HG03342 (cell line): ENCODE measurements around the gene ODF4.

Experiments used
- ATAC-seq: cut with Tn5 transposase; IDR thresholded peaks from one replicate; pipeline ENCODE4 v1.9.1; 2021; ENCODE audit warnings: mild to moderate bottlenecking, moderate library complexity; ENCODE audit not compliant: unreplicated experiment

ODF4 gene, protein sequence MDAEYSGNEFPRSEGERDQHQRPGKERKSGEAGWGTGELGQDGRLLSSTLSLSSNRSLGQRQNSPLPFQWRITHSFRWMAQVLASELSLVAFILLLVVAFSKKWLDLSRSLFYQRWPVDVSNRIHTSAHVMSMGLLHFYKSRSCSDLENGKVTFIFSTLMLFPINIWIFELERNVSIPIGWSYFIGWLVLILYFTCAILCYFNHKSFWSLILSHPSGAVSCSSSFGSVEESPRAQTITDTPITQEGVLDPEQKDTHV

DNA sequence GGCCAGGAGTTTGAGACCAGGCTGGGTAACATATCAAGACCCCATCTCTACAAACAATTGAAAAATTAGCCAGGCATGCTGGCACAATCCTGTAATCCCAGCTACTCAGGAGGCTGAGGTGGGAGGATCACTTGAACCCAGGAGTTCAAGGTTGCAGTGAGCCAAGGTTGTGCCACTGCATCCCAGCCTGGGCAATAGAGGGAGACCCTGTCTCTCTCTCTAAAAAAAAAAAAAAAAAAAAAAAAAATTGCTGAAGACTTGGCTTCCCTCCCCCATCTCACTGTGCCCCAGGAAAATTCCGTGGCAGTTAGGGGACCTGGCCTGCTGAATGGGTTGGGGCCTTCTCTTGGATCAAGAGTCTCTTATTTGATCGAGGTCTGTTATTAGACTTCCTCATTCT lies at the start of gene ODF4:
TSS of gene ODF4 (plus strand) at position 301 of the 400 bp plus-strand sequence. CDS start 212 bp downstream, outside the sequence.
- ATAC-seq, result no peak

DNA sequence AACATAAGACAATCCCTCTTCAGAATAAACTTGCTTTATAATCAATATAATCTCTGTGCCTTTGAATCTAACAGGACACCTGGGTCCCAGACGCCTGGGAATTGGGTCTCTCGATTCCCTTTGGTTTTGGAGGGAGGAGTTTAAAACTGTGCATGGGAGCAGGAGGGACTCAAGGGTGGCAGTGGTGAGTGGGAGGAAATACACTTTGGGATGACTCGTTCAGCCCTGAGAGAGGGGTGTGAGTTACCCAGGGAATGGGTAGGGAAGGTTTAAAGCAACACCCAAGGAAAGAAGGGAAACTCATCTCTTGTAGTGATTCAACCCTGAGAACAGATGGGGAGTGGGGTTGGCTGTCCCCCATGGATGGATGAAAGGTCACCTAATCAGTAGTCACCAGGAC lies 49.6 kb upstream of the ODF4 start:
- no peak for ATAC-seq

DNA sequence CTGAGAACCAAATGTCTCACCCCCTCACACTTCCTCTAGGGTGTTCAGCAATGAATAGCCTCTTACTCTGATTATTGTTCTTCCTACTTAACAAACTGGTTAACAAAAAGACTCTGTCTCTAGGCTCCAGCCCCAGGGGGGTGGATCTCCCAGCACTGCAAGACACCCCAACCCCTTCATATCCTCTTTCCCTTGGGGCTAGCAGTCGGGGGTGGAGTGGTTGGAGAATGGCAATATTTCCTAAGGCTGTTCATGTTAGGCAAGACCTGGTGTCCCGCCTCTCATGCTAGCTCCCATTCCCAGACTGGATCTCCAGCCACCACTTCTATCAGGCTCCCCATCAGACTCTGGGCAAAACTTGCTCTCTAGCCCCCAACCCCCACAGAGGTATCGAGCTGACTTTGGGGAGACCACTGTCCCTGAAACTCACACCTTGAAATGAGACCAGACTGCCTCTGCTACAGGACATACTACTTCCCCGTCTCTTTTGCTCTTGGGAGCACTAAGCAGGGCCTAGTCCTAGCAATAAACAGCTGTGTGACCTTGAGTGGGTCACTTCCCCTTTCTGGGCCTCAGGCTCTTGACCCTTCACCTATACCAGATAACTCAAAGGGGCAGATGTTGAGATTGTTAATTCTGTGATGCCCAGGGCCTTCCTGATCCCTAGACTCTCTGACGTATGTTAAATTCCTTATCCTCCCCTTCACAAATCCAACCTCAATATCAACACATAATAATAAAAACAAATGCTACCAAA lies 46.8 kb upstream of the ODF4 start:
- no peak for ATAC-seq

DNA sequence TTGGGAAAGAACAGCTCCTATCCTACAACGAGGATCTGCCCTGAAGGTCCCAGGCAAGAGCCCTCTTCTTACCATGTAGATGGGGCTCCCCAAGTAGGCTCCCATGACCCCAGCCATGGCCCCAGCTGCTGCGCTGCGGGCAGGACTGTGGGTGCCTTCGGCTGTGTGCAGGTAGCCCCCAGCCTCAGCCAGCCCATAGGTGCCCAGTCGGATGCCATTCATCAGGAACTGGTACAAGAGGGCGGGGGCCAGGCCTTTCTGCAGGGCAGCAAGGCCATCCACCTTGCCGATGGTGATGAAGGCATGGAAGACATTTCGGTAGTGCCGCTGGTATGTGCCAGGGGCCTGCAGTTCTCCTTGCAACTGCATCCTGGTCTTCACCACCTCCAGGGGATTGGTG lies 45.3 kb upstream of the ODF4 start:
- ATAC-seq, result no peak

GRCh38 chr17:8294814-8295316 lies 44.8 kb upstream of the ODF4 start:
- ATAC-seq, result no peak

GRCh38 chr17:8300226-8300625 lies 39.4 kb upstream of the ODF4 start:
- ATAC-seq, result no peak

- no peak for ATAC-seq
These were observed 38.9 kb upstream of the ODF4 start for GRCh38 chr17:8300627-8301242.

GRCh38 chr17:8310601-8311123 lies 29.0 kb upstream of the ODF4 start:
- no peak for ATAC-seq

- ATAC-seq, result no peak
These were observed 28.4 kb upstream of the ODF4 start for GRCh38 chr17:8311131-8311790.

- ATAC-seq, result no peak
These were observed 27.4 kb upstream of the ODF4 start for GRCh38 chr17:8312251-8312650.

DNA sequence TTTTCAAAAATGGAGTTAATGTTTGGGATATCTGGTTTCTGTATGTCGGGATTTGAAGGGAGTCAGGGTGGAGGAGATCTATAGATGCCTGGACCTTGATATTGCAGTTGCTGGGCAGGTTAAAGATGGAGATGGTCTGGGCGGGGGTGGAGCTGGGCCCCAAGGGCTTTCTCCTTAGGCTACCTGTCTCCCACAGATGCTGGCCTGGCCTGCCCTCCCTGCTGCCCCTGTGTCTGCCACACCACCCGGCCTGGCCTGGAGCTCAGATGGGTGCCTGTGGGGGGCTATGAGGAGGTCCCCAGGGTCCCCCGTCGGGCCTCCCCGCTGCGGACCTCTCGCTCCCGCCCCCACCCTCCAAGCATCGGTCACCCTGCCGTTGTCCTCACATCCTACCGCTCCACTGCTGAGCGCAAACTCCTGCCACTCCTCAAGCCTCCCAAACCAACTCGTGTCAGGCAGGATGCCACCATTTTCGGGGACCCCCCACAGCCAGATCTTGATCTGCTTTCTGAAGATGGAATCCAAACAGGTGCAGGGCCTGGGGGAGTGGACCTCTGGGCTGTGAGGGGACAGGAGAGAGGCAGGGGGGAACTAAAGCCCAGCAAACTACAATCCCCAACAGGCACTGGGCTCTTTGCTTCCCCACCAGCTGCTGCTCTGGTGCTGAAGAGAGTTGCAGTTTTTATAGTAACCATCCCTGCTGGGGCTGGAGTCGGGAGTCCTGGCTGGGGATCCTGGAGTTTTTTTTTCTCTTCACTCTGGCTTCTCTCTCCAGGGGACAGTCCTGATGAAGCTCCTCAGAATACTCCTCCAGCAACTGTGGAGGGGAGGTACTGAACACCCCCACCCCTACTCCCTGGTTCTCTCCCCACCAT lies 26.7 kb upstream of the ODF4 start:
- no peak for ATAC-seq

DNA sequence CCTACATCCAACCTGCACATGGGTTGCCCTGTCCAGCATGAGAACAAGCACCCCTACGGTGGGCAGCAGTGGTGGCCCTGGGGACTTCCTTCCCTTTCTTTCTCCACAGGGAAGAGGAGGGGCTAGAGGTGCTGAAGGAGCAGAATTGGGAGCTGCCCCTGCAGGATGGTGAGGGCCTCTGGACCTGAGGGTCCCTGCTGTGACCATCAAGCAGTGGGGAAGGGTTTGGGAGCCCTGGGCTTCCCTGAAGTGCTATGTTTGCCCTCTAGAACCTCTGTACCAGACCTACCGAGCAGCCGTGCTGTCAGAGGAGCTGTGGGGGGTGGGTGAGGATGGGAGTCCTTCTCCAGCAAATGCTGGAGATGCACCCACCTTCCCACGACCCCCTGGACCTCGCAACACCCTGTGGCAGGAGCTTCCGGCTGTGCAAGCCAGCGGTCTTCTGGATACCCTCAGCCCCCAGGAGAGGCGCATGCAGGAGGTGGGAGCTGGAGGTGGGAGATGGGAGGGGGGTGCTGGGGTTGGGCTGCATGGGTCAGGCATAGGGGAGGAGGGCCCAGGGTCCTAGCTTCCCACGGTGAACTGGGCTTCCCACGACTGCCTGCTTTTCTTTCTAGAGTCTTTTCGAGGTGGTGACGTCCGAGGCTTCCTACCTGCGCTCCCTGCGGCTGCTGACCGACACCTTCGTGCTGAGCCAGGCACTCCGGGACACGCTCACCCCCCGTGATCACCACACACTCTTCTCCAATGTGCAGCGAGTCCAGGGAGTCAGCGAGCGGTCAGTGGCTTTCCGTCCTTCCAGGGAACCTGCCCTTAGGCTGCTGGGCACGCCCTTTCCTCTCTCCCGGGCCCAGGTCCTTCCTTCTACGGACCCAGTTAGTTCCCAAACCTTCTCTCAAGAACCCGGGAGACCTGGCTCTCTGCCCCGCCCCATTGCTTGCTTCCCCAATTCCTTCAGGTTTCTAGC lies 24.6 kb upstream of the ODF4 start:
- ATAC-seq, result no peak

GRCh38 chr17:8315764-8316217 lies 23.8 kb upstream of the ODF4 start:
- no peak for ATAC-seq

DNA sequence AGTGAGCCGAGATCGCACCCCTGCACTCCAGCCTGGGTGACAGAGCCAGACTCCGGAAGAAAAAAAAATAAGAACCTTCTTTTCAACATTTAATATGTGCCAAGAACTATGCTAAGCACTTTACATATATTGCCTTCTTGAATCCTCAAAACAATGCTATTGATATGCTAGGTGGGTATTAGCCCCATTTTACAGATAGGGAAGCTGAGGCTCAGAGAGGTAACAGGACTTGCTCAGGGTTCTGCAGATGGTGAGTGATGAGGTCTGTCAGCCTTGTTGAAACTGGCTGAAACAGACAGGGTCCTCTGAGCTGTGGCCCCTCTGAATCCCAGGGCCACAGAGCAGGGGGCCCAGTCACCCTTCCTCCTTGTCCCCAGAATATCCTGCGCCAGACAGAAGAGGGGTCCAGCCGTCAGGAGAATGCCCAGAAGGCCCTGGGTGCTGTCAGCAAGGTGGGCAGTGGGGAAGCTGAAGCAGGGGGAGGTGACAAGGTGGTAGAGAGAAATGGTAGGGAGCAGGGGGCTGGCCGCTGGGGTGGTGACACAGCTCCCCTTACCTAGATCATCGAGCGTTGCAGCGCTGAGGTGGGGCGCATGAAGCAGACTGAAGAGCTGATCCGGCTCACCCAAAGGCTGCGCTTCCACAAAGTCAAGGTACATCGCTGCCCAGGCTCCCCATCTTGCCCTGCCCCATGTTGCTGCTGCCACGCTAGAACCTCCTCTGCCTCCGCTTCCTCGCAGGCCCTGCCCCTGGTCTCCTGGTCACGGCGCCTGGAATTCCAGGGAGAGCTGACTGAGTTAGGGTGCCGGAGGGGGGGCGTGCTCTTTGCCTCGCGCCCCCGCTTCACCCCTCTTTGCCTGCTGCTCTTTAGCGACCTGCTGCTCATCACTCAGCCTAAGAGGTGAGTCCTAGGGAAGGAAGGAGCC lies 21.4 kb upstream of the ODF4 start:
- no peak for ATAC-seq

DNA sequence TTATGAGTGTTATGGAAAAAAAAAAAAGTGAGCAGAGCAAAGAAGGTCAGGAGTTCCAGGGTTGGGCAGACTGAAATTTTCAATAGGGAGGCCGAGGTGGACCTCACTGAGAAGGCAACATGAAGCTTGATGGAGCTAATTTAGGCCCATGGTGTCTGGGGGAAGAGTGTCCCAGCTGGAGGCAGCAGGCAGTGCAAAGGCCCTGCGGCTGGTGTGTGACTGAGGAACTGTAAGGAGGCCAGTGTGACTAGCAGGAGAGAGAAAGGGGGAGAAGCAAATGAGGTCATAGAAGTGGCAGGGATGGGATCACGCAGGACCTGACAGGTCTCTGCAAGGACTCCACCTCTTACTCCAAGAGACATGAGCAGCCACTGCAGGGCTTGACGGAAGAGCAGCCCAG lies 19.4 kb upstream of the ODF4 start:
- no peak for ATAC-seq

- ATAC-seq, result no peak
These were observed 18.6 kb upstream of the ODF4 start for GRCh38 chr17:8320990-8321389.

DNA sequence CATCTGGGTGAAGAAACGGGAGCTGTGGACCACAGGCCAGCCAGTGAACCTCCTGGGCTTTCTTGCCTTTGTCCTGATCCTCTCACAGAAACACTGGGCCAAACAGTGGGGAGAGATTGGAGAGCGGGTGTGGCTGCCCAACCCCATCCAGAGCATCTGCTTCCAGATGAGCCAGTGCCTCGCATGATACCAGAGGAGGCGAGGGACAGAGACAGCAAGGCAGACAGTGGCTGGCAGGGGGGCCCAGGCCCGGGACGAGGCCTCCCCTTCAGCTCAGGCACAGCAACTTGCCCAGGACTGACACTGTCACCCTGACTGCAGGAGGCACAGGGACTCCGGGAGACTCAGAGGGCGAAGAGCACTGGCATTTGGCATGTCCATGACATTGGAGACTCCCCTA lies 17.6 kb upstream of the ODF4 start:
- no peak for ATAC-seq

DNA sequence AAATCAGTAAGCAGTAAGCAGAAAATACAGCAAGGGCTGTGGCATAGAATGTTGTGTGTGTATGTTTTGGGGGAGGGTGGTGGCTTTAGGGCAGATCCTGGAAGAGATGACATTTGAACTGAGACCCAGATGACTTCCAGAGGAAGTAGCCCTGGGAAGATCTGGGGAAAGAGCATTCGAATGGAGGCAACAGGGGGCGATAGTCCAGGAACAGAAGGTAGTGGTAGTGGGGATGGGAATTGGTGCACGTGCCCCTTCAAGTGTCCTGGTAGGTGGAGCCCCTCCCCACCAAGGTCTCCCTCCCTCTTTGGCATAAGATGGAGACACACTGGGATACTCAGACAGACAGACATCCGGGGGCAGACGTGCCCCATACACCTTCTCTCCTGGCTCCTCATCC lies 15.5 kb upstream of the ODF4 start:
- ATAC-seq, result no peak
